GM18517 (cell line): ENCODE measurements around the gene SH3RF3.

Experiments
- ATAC-seq: cut with Tn5 transposase; IDR thresholded peaks from one replicate; pipeline ENCODE4 v1.9.1; 2021; ENCODE audit warnings: mild to moderate bottlenecking, moderate library complexity; ENCODE audit not compliant: unreplicated experiment

SH3RF3 gene

DNA sequence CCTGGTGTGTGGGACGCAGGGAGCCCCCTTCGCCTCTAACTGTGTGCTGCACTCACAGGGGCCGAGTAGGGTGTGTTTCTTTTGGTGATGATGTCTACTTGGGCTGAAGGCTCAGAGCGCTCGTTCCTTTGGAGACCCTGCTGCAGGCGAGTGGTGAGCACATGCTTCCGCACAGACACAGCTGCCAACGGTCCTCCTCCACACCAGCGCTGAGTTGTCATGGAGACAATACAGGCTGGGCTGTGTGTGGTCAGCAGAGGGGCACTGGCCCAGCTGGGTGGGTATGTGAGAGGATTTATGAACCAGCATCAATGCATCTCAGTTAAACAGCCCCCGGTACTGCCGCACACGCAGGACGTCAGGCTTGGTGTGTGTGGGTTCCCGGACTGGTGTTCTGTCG is 143.5 kb downstream of the SH3RF3 start:
- no peak for ATAC-seq

DNA sequence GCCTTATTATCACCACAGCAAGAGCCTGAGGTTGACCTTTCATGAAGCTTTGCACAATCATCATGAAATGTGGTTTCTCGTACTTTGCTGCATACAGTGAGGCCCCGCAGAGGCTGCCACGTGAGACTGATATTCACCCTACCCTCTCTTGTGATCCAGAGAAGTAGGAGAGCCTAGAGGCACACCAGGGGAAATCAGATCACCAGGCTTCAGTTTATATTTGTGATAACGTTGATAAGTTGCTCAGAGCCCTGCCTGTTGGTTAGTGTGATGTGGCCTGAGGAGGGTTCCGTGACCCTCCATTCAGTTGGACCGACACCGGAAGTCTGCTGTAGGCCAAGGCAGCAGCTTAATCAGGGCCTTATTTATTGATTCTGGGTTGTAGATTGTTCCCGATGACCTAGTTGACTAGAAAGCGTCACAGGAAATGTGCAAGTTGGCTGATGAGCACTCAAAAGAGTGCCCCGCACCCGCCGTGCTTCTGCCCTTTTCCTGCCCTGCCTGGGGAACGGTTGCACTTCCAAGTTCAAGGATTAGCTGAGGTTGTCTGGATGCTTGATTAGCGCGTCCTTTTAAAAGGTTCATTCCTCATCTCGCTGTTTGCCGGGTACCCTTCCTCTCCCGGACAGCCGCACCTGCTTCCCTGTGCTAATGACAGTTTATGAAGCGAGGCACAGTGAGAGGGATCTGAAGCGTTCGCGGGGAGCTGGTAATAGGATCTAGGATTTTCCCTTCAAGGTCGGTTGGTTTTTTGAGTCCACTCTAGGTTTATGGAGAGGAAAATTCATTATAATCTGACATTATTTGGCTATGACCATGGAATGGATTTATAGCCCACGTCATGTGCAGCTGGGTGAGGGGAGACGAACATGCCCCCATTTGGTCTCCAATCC is 146.4 kb downstream of the SH3RF3 start:
- no peak for ATAC-seq

DNA sequence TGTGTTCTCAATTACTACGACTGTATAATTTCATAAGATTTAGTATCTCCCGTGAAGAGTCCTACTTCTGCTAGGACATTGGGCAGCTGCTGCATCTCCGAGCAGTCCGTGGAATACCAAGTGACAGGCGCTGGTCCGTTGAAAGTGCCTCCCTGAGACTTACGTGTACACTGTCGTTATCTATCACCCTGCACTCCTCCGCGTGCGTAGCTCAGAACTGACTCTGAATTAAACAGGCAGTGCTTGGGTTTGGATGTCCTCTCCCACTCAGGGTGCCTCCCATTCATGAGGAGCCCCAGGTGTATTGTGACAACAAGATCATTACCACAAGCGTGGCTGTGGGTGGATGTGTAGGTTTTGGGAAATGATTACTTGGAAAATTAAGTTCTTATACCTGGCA is 148.4 kb downstream of the SH3RF3 start:
- no peak for ATAC-seq

DNA sequence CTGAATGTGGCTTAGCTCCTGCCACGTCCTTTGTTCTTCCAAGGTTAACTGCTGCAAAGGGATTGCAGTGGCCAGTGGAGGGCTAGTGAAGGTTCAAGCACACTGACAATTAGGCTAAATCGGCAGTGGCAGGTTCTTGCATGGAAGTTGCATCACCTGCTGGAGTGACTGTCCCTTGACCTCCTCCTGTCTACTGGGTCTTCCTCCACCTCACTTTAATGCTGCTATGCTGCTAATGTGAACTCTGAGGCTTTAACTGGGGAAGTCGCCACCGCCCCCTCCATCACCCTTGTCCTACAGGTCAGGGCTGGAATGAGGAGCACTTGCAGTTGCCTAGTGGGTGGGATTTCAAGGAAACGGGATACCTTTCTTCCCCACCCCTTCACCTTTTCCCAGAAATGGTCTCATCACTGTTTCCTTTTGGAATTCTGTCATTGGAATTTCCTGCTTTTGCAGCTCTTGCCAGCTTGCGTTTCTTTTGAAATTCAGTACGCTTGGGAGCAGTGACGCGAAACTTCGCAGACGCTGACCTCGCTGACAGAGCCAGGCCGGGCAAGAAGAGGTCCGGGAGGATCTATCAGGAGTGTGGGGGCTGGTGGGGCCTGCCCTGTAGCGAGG is 150.3 kb downstream of the SH3RF3 start:
- ATAC-seq = no peak

DNA sequence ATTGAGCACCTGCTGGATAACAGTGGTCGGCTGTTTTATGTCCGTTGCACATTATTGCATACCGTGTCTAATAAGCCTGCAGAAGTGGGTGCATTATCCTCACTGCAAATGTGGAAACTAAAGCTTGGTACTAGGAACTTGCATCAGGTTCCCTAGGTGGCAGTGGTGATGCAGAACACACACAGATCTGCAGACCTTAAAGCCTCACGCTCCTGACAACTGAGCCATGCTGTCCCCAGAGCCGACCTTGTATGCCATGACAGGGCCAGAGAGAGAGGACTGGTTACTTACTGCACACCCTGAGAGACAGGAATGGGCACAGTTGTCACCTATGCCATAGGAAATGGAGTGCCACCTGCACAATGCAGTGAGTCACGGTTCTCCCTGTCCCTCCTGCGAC is 151.8 kb downstream of the SH3RF3 start:
- no peak for ATAC-seq

DNA sequence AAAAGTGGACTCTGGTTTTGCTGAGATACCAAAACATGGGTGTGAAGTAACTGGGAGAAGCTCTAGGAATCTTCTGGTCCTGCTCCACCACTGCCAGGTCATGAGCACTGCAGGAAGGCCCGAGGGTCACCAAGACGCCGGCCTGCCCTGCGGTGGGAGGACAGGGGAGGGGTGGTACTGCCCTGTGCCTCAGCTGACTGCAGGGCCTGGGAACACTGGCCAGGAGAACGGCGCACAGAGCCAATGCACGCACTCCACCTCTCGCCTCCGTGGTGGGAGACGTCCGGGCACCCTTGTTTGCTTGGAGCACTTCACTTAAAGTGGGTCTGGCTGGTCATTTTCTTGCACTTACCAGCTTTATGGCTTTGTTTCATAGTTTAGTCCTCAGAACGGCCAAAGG is 153.4 kb downstream of the SH3RF3 start:
- ATAC-seq = no peak

DNA sequence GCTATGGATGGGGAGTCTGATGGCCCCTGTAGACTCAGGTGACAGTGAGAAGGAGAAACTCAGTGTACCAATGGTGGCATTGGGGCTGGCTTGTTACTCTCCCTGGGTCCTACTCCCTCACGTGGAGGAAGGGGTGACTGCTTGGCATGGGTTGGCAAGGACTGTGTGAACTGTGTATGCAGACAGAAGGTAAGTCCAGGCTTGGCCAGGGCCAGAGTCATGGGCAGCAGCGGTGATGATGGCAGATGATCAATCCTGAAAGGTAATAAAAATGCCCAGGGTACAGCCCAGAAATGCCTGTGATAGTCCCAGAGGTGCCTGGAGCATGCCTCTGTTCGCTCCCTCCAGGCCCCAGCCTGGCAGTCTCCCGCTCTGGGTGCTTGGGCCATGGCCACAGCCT is 153.9 kb downstream of the SH3RF3 start:
- no peak for ATAC-seq

DNA sequence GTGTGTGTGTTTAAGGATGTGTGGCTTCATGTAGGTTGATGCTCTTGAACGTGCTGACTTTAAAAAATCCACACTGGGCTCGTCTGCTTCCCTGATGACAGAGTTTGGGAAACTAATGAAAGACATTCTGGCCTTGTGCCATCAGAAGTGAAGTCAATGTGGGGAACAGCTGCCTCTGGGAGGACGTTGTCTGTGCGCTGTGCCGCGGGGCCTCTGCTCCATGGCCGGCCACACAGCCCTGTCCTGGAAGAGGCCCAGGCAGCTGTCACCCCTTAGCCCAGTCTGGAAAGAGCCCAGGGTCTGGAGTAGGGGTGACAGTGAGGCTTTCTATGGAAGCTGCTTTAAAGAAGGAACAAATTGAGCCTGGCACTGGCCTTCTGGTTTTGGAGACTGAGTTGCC is 155.8 kb downstream of the SH3RF3 start:
- ATAC-seq = no peak

DNA sequence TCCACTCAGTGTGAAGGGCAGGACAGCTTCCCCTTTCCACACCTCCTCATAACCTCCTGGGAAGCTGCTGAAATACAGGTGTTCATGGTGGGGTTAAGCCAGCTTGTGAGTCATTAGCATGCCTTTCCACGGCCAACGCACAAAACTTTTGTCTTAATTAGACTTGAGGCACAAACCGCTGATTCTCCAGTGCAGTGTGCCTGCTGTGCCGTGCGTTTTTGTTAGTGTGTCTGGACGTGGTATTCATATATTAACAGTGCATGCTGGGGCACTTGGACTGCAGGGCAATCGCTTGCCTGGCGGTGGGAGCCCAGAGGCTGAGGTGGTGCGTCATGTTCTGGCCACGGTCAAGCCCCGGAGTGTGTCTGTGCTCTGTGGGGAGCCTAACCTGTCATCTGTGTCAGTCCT is 156.2 kb downstream of the SH3RF3 start:
- ATAC-seq = no peak

DNA sequence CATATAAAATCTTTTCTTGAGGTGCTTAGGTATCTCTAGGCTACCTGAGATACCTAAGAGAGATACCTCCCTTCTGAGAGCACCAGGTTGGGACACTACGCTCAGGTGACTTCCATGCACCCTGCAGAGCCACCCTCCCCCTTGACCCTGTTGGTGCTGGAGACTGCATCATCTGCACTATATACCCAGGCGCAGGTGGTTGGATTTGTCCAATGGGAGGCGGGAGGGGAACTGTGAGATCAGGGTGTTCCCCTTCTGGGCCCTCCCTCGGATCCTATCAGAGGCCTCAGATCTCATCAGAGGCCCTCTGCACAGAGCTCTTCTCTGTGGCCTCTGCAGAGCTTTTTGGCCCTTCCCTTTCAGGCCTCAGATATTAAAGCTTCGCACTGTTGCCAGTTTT is 158.4 kb downstream of the SH3RF3 start:
- ATAC-seq = no peak

DNA sequence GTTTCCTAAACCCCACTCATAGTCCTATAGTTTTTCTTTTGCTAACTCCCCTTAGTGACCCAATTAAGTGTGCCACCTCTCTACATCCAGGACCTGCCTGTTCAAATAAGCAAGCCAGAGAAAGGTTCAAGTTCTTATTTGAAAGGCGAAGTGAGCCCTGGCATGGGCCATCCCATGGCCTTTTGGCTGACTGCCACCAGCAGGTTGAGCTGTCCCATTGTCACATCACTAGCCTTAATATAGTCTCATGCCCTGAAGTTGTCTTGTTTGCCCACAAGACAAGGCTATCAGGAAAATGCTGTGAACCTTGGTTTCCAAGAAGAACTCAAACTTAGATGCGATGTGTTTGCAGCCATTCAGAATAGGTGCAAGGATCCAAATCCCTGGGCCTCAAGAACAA is 158.8 kb downstream of the SH3RF3 start:
- no peak for ATAC-seq

DNA sequence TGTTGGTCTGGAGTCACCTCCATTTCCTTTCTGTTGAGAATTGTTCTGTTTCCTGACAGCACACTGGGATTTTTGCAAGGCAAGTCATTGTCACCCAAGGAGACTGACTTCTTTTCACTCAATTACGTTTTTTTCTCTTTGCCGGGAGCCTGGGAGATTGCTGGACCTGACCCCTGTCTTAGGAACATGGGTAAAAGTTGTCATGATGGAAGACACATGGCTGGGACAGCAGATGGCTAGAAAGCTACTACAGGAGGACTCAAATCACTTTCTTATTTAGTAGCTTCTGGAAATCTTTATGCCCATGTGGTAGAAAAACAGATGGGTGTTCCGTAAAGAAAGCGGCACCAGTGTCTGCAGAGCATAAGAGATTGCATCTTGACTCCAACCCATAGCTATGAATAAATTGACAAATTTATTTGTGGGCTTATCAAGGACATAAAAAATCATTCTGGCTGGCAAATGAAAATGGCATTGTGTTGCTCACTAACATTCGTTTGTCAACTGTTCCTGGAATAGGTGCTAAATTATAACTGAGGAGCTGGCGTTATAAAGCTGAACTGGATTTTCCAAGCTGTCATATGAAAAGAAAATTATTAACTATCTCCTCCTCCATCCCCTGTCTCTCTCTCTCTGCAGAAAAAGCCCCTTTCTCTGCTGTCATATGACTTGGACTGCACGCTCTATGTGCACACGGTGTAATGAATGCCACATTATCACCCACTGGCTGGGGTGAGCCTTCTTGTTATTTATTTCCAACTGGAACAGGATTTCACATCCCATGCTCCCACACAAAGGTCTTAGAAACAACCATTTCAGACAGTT is 159.8 kb downstream of the SH3RF3 start:
- ATAC-seq = no peak

DNA sequence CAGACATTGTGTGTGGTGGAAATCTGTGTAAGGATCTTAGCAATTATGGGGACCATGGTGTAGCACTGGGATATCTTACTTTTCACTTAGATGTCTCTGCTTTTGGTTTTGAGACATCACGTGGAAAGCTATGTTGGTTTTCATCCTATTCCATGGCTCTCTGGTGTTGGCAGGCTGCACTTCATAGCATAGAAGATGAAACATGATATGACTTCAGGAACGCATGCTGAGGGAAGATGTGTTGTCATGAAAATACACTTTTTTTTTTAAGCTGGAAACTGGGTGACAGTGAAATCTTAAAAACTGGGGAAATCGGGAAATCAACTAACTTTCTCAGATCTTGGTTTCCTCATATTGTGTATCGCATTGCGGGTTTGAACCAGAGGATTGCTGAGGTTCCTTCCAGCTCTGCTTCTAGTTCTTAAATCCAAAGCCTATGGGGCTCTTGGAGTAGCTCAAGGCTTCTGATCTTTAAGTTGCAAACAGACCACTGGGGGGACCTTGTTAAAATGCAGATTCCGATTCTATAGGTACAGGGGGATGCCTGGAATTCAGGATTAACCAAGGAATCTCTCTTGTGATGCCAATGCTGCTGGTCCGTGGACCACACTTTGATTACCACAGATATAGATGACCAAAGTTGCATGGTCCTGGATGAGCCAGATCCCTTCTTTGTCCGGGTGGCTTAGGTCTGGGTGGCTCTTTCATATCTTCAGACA is 160.7 kb downstream of the SH3RF3 start:
- no peak for ATAC-seq

DNA sequence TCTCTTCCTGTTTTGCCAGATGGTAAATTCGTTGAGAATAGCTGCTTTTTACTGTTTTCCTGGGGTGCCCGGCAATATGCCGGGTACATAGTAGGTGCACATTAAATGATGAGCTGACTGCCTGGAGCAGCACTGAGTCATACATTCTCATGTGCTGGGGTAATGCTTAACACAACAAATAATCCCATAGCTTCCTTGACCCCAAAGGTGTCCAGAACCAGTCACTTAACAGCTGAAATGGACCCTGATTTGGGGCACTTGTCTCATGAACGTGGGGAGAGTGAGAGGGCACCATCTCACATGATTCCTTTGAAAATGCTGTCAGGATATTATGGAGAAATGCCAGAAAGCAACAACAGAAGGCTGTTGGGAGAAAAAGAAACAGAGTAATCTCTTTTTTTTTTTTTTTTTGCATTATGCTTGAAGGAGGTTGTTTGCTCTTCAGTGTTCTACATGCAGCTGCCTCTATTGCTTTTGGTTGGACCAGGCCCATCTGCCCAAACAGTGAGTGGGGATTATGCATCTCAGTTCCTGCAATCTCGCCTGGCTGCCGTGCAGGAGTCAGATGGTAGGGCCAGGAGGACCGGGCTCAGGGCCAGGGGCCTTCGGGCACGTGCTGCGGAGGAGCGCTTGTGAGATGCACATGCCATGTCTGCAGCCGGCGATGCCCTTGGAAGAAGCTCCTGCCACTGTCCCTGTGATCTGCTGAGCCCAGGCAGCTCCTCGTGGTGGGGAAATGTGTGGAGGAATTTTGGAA is 162.1 kb downstream of the SH3RF3 start:
- ATAC-seq = no peak

DNA sequence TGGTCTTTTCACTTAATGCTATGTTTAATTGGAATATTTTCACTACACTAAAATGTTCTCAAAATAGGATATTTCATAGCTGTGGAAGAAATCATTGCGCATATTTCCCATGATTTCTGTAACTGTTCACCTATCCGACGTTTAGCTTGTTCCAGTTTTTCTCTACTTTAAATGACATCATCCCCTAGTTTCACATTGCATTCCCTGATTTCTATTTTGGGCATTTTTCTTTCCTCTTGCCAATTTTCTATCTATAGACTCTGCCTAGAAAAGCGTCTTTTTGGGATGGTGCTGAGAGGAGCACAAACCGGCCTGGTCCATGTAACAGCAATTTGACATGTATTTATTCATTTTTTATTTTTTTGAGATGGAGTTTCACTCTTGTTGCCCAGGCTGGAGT is 163.4 kb downstream of the SH3RF3 start:
- ATAC-seq = no peak

DNA sequence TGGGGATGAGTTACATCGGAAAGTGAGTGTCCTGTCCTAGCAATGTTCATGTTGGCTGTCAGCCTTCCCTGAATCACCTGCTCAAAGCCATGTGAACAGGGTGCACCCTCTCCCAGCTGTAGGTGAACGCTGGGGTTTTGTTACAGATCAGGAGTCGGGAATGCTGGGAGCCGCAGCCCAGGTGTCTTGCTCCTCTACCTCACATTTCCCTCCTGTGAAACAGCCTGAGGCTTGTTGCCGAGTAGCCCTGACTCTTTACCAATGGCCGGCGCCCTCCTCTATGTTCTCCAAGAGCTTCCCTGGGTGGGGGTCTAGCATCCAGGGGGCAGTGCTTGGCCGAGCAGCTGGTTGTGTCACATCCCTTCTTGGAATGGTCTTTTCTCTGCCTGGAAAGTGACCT is 164.7 kb downstream of the SH3RF3 start:
- ATAC-seq = no peak

DNA sequence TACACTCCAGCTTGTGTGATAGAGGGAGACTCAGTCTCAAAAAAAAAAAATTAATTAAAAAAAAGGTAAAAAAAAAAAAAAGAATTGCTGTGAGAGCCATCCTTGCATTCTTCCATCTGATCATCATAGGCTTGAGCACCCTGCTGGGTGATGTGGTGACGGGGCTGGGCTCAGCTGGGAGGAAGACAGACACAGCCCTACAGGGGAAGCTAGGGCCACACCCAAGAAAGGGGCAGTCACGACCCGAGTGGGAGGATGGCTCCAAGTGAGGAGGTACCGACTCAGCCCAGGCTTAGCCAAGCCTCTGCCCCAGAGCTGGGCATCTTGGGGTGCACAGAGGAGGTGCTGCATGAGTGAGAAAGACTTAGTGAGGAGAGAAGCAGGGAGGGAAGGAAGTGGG is 165.5 kb downstream of the SH3RF3 start:
- ATAC-seq = no peak

DNA sequence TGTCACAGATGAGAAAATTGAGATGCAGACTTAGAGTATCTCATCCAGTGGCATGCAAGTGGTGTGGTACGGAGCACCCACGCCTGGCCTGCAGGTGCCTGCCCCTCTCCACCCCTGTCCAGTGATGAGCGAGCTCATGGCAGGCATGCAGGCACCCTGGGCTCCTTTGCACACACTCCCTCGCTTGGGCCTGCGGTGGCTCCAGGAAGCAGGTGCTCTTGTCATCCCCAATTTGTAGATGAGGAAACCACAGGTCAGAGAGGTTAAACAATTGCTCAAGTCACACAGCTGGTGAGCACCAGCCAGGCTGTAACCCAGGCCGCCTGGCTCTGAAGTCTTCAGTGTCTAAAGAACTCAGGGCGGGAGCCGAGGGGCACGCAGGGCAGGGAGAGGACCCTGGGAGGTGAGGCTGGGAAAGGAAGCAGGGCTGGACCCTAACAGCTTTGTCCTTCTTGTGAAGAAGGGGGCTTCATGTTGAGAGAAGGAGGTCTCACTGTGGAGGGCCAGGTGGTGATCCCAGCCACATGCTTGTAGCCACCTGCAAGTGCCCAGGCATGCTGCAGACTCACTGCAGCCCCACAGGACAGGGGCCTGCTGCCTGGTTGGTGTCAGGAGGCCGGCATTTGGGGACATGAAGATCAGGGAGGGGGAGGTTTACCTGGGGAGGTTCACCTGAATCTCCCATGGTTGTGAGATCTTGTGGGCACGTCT is 166.2 kb downstream of the SH3RF3 start:
- ATAC-seq = no peak

DNA sequence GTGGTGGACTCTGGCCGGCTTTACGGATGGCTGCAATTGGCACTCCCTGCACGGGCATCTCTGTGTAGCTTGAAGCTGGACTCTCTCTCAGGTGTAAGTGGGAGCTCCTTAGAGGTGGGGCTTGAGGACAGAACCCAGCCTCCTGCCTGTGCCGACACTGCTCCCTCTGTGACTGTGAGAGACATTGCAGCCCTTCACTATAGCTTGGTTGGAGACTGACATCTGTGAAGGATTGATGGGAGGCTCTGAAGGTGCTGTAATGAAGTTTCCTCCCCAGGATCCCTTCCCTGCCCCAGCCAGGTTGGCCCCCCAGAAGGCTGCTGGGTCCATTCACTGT is 166.7 kb downstream of the SH3RF3 start:
- no peak for ATAC-seq
